Kidney epithelial cell (primary cell): ENCODE results near the gene ARID3A. TPM values are rescaled to one million over a fixed set of nuclear protein-coding genes. Genes with fewer than 3 reads are reported as not detected.

ENCODE experiments used
- DNase-seq: peaks from one replicate; pipeline ENCODE4 v3.0.0-alpha.2; 2010; ENCODE audit warnings: low read depth
- H3K27me3 ChIP-seq: 2 replicates; pipeline ENCODE4 v1.6.0; 2011; ENCODE audit warnings: low read length; ENCODE audit not compliant: control insufficient read depth, insufficient read depth
- H3K36me3 ChIP-seq: 2 replicates; pipeline ENCODE4 v1.5.1; 2011; ENCODE audit warnings: low read length; ENCODE audit not compliant: control insufficient read depth, insufficient read depth
- H3K4me3 ChIP-seq: 2 replicates; pipeline ENCODE4 v1.5.1; 2011; ENCODE audit warnings: low read depth, mild to moderate bottlenecking, control low read depth, low read length
- CTCF ChIP-seq: IDR thresholded peaks from 2 replicates; pipeline ENCODE4 v1.5.1; 2011; ENCODE audit warnings: mild to moderate bottlenecking, moderate library complexity, low read length, control low read depth, inconsistent platforms; ENCODE audit not compliant: insufficient read depth, poor library complexity, severe bottlenecking
- total RNA-seq: library from RNA; depleted of rRNA; stranded (reverse); fragments of >200 nt; gene quantifications from 2 replicates; pipeline ENCODE4 v1.2.3, GENCODE V29; 2015

The ARID3A gene
- total RNA-seq, 1 donor from 2014 or later, result 27.4 TPM

GRCh38 chr19:942133-942645, 16.4 kb downstream of the ARID3A start:
- Histone ChIP-seq H3K4me3 (no peak overlapping the region), H3K27me3 (no peaks in the 10 kb centered on the region), H3K36me3 (no peaks in the 10 kb centered on the region)
- TF ChIP-seq CTCF, result no peak
- DNase-seq, result no peak

- Histone ChIP-seq H3K36me3 (no peaks in the 10 kb centered on the region), H3K27me3 (no peaks in the 10 kb centered on the region), H3K4me3 (no peak overlapping the region)
- no peak for DNase-seq
- TF ChIP-seq CTCF, result no peak
Observed at GRCh38 chr19:943551-944170, 17.8 kb downstream of the ARID3A start.

GRCh38 chr19:944171-944567, 18.3 kb downstream of the ARID3A start:
- H3K4me3 ChIP-seq, result no peak overlapping the region
- H3K27me3 ChIP-seq, result no peaks in the 10 kb centered on the region
- no peaks in the 10 kb centered on the region for H3K36me3 ChIP-seq
- TF ChIP-seq CTCF, result no peak
- DNase-seq, result no peak

- Histone ChIP-seq H3K36me3 (no peaks in the 10 kb centered on the region), H3K27me3 (no peaks in the 10 kb centered on the region), H3K4me3 (no peak overlapping the region)
- DNase-seq, result no peak
- TF ChIP-seq CTCF, result no peak
Observed at GRCh38 chr19:944663-945241, 18.9 kb downstream of the ARID3A start.

GRCh38 chr19:945401-946252, 19.8 kb downstream of the ARID3A start:
- no peaks in the 10 kb centered on the region for H3K27me3 ChIP-seq
- no peak for DNase-seq
- H3K36me3 ChIP-seq, result no peaks in the 10 kb centered on the region
- no peak for TF ChIP-seq CTCF
- no peak overlapping the region for H3K4me3 ChIP-seq
